Neutrophil (primary cell): ENCODE results near the gene EIF6.

Experiments
- H3K27ac ChIP-seq: fragments of 200-600 bp; sonication (generic); 2 replicates; pipeline ENCODE4 v1.5.1; 2016; ENCODE audit warnings: mild to moderate bottlenecking, moderate library complexity
- H3K27me3 ChIP-seq: fragments of 200-600 bp; sonication (generic); 2 replicates; pipeline ENCODE4 v1.6.0; 2016; ENCODE audit warnings: mild to moderate bottlenecking
- H3K36me3 ChIP-seq: fragments of 200-600 bp; sonication (generic); 2 replicates; pipeline ENCODE4 v1.5.1; 2017
- H3K4me1 ChIP-seq, 2 experiments: fragments of 200-600 bp in 1 of 2; sonication (generic) in 1 of 2; 1 replicate in 1 of 2; 2 replicates in 1 of 2; pipeline versions ENCODE4 v1.5.1 to v1.6.1; 2013 to 2016; ENCODE audit warnings: low read depth in 1 of 2, low read length in 1 of 2, mild to moderate bottlenecking in 1 of 2, moderate library complexity in 1 of 2; ENCODE audit not compliant: control insufficient read depth in 1 of 2, insufficient read depth in 1 of 2
- H3K4me3 ChIP-seq, 2 experiments: fragments of 200-600 bp in 1 of 2; sonication (generic) in 1 of 2; 1 replicate in 1 of 2; 2 replicates in 1 of 2; pipeline ENCODE4 v1.5.1; 2013 to 2016; ENCODE audit warnings: low read depth in 1 of 2, low read length in 1 of 2, mild to moderate bottlenecking in 1 of 2, moderate library complexity in 1 of 2
- H3K9me3 ChIP-seq: fragments of 200-600 bp; sonication (generic); 2 replicates; pipeline ENCODE4 v1.5.1; 2016
- CTCF ChIP-seq: fragments of 200-600 bp; sonication (generic); IDR thresholded peaks from 2 replicates; pipeline ENCODE4 v1.5.1; 2016; ENCODE audit warnings: antibody characterized with exemption

EIF6 gene

GRCh38 chr20:35276408-35276807 lies 8.2 kb downstream of the EIF6 start:
- TF ChIP-seq CTCF: no peak
- Histone ChIP-seq H3K4me1 (peaks cover 20 to 30% of the 10 kb centered on the region in 2 experiments), H3K27ac (peak overlapping the region; percentile 99), H3K27me3 (no peaks in the 10 kb centered on the region), H3K9me3 (no peaks in the 10 kb centered on the region), H3K36me3 (peaks cover 76% of the 10 kb centered on the region), H3K4me3 (peak overlapping the region; percentile 72 to 80)

- Histone ChIP-seq H3K9me3 (no peaks in the 10 kb centered on the region), H3K36me3 (peaks cover 80% of the 10 kb centered on the region), H3K27ac (peak overlapping the region; percentile 99), H3K4me1 (peaks cover 20 to 30% of the 10 kb centered on the region in 2 experiments), H3K4me3 (no peak overlapping the region), H3K27me3 (no peaks in the 10 kb centered on the region)
- TF ChIP-seq CTCF: no peak
These were observed 8.8 kb downstream of the EIF6 start for GRCh38 chr20:35275741-35276251.

- H3K9me3 ChIP-seq: no peaks in the 10 kb centered on the region
- H3K4me3 ChIP-seq: no peak overlapping the region
- TF ChIP-seq CTCF: no peak
- H3K27ac ChIP-seq: no peak overlapping the region
- H3K36me3 ChIP-seq: peaks cover 83% of the 10 kb centered on the region
- H3K4me1 ChIP-seq: peaks cover 20 to 30% of the 10 kb centered on the region in 2 experiments
- H3K27me3 ChIP-seq: no peaks in the 10 kb centered on the region
These were observed 10.1 kb downstream of the EIF6 start for GRCh38 chr20:35274172-35275092.

GRCh38 chr20:35273449-35274171 lies 11.0 kb downstream of the EIF6 start:
- peaks cover 20 to 28% of the 10 kb centered on the region in 2 experiments for H3K4me1 ChIP-seq
- H3K27me3 ChIP-seq: no peaks in the 10 kb centered on the region
- no peak for TF ChIP-seq CTCF
- no peak overlapping the region for H3K4me3 ChIP-seq
- peaks cover 82% of the 10 kb centered on the region for H3K36me3 ChIP-seq
- no peaks in the 10 kb centered on the region for H3K9me3 ChIP-seq
- no peak overlapping the region for H3K27ac ChIP-seq

- Histone ChIP-seq H3K27ac (no peak overlapping the region), H3K36me3 (peaks cover 93% of the 10 kb centered on the region), H3K27me3 (no peaks in the 10 kb centered on the region), H3K9me3 (no peaks in the 10 kb centered on the region), H3K4me3 (no peak overlapping the region), H3K4me1 (peaks cover 12 to 15% of the 10 kb centered on the region in 2 experiments)
- no peak for TF ChIP-seq CTCF
These were observed 12.7 kb downstream of the EIF6 start for GRCh38 chr20:35271904-35272303.
